Muscle of arm (tissue), 12 donors: ENCODE data around the gene IL9. TPM values are rescaled to one million over a fixed set of nuclear protein-coding genes. Genes with fewer than 3 reads are reported as not detected.

Experiments
- polyA plus RNA-seq, 12 donors: library from polyadenylated mRNA; unstranded; fragments of 120-200 nt; gene quantifications; one replicate each; pipeline ENCODE4 v1.2.1, GENCODE V29; 2013; ENCODE audit not compliant: insufficient read length in 12 of 12

IL9 gene
- polyA plus RNA-seq, 12 donors, result not detected

Other genes with a start within 250 kb of the IL9 start
- gene SLC25A48, start 61.2 kb downstream of the IL9 start, polyA plus RNA-seq, result 1 to 10 TPM in 3 of 12 donors, under 1 TPM in 7, not detected in 2; 0.15 to 8.0 (median 0.53) TPM
- gene LECT2, start 59.1 kb upstream of the IL9 start, polyA plus RNA-seq, result under 1 TPM in 3 of 12 donors, not detected in 9; 0.19 to 0.88 (median 0.19) TPM
- gene TGFBI, start 133.1 kb upstream of the IL9 start, polyA plus RNA-seq, result 100 to 1,000 TPM in 10 of 12 donors, 10 to 100 TPM in 1, not detected in 1; 85.2 to 354 (median 186) TPM
- 10 to 100 TPM in 11 of 12 donors, not detected in 1; 36.5 to 58.5 (median 47.6) TPM for gene SMAD5, start 237.0 kb upstream of the IL9 start, polyA plus RNA-seq